COLO829 (cell line): ENCODE measurements around the gene GINM1.

Experiments
- DNase-seq: peaks from one replicate; pipeline ENCODE4 v3.0.0; 2012; ENCODE audit warnings: low spot score

GINM1 gene

DNA sequence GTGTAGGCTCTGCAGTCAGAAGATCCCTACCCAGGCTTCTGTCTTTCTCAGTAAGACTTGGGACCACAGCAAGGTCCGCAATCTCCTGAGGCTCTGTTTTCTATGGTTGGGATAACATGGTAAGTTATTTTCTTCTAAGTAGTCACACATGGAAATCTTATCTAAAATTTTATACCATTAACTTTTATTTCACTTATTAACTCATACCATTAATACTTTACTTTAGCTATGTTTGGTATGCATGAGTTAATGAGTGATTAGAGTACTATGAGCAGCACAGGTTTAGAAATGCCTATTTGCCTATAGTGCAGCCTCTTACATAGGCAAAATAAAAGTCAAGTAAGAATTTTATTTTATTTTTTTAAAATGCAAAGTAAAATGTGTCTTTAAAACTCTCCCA is 27.2 kb downstream of the GINM1 start:
- DNase-seq = no peak

DNA sequence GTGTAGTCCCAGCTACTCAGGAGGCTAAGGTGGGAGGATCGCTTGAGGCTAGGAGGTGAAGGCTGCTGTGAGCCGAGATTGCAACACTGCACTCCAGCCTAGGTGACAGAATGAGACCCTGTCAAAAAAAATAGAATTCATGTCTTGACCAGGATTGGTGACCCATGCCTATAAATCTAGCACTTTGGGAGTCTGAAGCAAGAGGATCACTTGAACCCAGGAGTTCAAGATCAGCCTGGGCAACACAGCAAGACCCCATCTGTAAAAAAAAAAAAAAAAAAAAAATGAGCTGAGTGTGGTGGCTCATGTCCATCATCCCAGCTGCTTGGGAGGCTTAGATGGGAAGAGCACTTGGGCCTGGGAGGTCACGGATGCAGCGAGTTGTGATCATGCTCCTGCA is 34.3 kb downstream of the GINM1 start:
- no peak for DNase-seq

DNA sequence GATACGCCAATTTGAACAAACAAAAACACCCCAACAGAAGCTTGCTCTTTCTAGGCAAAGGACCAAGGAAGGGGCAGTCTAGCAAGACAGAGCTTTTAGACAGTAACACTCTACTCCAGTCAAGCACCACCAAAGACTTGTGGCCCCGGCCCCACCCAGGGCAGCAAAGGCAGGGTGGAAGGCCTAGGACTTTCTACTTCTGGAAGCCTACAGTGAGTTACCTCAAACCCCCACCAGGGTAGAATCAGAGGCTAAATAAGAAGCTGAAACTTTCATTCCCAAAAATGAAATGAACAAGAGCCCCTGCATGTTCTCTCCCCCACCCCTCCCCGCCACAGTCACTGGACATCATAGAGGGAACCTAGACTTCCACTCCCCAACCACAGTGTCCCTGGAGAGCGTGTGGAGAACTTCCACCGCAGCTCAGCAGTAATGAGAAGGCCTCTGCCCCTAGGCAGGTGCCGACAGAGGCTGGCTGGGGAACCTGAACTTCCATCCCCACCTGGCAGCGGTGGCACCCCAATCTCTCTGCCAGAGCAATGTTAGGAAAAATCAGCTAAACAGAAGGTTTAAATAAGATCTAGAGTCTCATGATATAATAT is 42.3 kb downstream of the GINM1 start:
- no peak for DNase-seq

DNA sequence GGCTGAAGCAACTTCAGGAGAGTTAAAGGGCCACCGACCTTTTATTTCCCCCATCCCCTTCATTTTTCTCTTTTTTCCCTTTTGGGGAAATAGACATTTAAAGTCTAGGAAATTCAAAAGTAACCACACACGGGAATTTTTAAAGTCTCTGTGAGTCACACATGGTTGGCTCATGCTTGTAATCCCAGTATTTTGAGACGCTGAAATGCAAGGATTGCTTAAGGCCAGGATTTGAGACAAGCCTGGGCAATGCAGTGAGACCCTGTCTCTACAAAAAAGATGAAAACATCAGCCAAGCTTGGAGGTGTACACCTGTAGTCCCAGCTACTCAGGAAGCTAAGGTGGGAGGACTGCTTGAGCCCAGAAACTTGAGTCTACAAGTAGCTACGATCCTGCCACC is 48.2 kb downstream of the GINM1 start:
- DNase-seq = no peak

DNA sequence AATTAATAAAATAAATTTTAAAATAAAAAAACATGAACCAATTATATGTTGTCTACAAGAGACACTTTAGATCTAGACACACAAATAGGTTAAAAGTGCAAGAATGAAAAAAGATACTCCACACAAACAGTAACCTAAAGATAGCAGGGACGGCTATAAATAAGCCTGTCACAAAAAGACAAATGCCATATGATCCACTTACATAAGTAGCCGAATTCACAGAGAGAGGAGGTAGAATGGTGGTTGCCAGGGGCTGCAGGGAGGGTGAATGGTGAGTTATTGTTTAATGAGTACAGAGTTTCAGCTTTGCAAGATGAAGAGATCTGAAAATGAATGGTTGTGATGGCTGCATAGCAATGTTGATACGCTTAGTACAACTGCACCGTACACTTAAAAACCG is 49.6 kb downstream of the GINM1 start:
- peak; percentile 6 for DNase-seq

DNA sequence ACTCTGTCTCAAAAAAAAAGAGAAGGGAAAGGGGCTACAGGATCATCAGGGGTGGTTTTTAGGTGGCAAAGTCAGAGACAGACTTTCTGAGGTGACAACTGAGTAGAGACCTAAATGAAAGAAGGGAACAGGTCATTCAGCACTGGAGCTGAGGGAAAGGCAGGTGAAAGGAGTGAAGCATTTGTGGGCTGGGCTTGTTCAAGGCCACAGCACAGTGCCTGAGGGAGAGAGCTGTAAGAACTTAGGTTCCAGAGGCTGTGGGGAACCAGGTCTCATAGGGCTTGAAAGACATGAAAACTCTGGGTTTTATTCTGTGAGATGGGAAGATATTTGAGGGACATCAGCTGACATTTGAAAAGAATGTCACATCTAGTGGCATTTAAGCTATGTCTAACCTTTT is 61.5 kb downstream of the GINM1 start:
- DNase-seq = no peak

DNA sequence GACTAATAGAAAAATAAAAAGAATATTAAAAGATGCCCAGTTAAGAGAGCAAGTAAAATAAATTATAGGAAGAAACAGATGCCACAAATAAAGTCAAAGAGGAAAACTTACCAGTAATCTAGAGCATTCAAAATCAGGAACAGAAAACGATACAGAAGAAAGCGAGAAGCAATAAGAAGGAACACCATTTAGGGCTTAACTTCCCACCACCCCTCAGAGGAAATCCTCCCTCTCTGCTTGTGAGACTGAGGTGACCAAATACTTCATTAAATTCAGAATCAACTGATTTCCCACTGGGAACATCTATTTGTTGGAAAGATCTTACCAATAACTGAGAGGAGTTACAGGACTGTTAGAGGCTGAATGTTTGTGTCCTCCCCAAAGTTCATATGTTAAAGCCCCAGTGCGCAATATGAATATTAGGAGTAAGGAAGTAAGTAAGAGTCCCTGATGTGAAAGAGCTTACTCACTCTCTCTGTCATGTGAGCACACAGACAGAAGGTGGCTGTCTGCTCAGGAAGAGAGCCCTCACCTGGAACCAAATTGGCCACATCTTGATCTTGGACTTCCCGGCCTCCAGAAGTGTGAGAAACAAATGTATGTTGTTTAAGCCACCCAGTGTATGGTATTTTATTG is 62.8 kb downstream of the GINM1 start:
- no peak for DNase-seq

DNA sequence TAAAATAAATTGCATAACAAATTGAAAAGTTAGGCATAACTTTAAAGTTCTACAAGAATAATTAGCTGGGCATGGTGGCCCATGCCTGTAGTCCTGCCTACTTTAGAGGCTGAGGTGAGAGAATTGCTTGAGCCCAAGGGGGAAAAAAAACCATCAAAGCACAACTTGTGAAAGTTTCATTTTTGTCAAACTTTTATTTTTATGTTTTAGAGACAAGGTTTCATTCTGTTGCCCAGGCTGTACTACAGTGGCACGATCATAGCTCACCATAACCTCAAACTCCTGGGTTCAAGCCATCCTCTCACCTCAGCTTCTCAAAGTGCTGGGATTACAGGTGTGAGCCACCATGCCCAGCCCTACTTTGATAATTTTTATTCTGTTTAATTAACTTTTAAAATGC is 68.1 kb downstream of the GINM1 start:
- DNase-seq = no peak

DNA sequence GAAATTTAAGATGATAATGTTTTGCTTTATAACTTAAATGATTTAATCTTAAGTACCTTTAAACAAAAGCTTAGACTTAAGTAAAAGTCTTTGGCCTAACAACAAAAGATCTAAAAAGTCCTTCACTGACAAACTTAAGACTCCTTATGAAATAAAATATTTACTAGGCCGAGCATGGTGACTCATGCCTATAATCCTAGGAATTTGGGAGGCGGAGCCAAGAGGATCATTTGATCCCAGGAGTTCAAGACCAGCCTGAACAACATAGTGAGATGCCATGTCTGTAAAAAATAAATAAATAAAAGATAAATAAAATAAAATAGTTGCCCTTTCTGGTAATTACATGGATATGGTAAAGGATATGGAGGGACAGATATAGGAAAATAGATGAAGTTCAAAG is 69.9 kb downstream of the GINM1 start:
- DNase-seq = no peak
